ENCODE measurements around the gene MAD1L1. TPM values are rescaled to one million over a fixed set of nuclear protein-coding genes. Genes with fewer than 3 reads are reported as not detected.

The MAD1L1 gene
- total and polyA plus RNA-seq, 2 of the 13 experiments (the other 11 are each of a cell fraction or from before 2014, with no cell fraction given): 17.4 to 64.7 TPM

- no TSS peak for BruUV-seq (replicated peaks)
- no peak for DNase-seq (ENCODE audit: low spot score)
- H3K27ac ChIP-seq (ENCODE audit: extremely low read length, insufficient read depth, low read length): no peak overlapping the region
- ChIA-PET POLR2A (no interaction called here), CTCF (ENCODE audit: low intra/inter-chr PET ratio, low total read pairs) (no interaction called here)
- intact Hi-C loops (cut with micrococcal nuclease; ENCODE audit: unreplicated experiment) (no loop called here), in situ Hi-C loops (cut with HindIII; ENCODE audit: extremely low pct_ligation_motif_present, low pct_unique_long_range_greater_than_20kb) (no loop called here)
- H3K9me3 ChIP-seq (ENCODE audit: low read length): no peaks in the 10 kb centered on the region
- no peak for FAIRE-seq
- no peak overlapping the region for H2AFZ ChIP-seq (ENCODE audit: low read length)
- 92% methylated on average over 20 of the region's 20 CpGs for WGBS (ENCODE audit: low lambda C conversion rate)
- H3K9ac ChIP-seq (ENCODE audit: insufficient read depth, low read depth, low read length): no peak overlapping the region
- no peak for ATAC-seq
- TF ChIP-seq ZFP41 (CRISPR knock-in tag; IDR thresholded peaks at IDR 0.05; ENCODE audit: borderline replicate concordance) (no peak), NFYC (CRISPR knock-in tag; IDR thresholded peaks at IDR 0.05) (no peak), ZKSCAN5 (CRISPR knock-in tag; IDR thresholded peaks at IDR 0.05) (no peak), ZNF646 (CRISPR knock-in tag; IDR thresholded peaks at IDR 0.05) (no peak)
- no peak overlapping the region for H3K4me2 ChIP-seq (ENCODE audit: low read depth, low read length)
- H3K4me1 ChIP-seq (ENCODE audit: insufficient read depth, low read length): no peaks in the 10 kb centered on the region
- H4K20me1 ChIP-seq (ENCODE audit: insufficient read depth, low read length): no peaks in the 10 kb centered on the region
- H3K36me3 ChIP-seq (replicated peaks in 1 of 2; ENCODE audit: control insufficient read depth in 1 of 2, insufficient read depth in 2 of 2, low read length in 2 of 2): peaks cover 15 to 36% of the 10 kb centered on the region in 2 experiments; a peak in 4 of 5 replicates
- no peaks in the 10 kb centered on the region for H3K27me3 ChIP-seq (ENCODE audit: control insufficient read depth in 1 of 2, insufficient read depth in 2 of 2, low read length in 2 of 2)
- no peak overlapping the region for H3K4me3 ChIP-seq (replicated peaks in 1 of 3; ENCODE audit: insufficient read depth in 1 of 3, low read depth in 2 of 3, low read length in 3 of 3)
- H3K79me2 ChIP-seq (ENCODE audit: insufficient read depth, low read length): no peaks in the 10 kb centered on the region
These were observed 162.5 kb downstream of the MAD1L1 start for GRCh38 chr7:2070151-2070763.

Data from HepG2 (cell line).